SU-DHL-6 (cell line): ENCODE measurements around the gene RALGPS1.

Source experiments
- CTCF ChIP-seq: fragments of 200-600 bp; sonication (generic); IDR thresholded peaks from one replicate; pipeline ENCODE4 v1.5.1; 2017; ENCODE audit warnings: antibody characterized with exemption, mild to moderate bottlenecking, low read length, moderate library complexity; ENCODE audit not compliant: insufficient read depth, poor library complexity, severe bottlenecking
- EZH2phosphoT487 ChIP-seq: fragments of 200-600 bp; sonication (generic), shearing (Covaris generic); conservative IDR thresholded peaks from 2 replicates; pipeline ENCODE4 v1.6.1; 2018; ENCODE audit warnings: mild to moderate bottlenecking, antibody characterized with exemption, low read length, moderate library complexity, mixed read lengths

- TF ChIP-seq CTCF: no peak
- TF ChIP-seq EZH2phosphoT487: no peak
These were observed 19.9 kb downstream of the RALGPS1 start for GRCh38 chr9:126934441-126934840.
